HG02798 (cell line): ENCODE data around the gene UBAC2.

ENCODE experiments used
- ATAC-seq: cut with Tn5 transposase; IDR thresholded peaks from one replicate; pipeline ENCODE4 v1.9.1; 2021; ENCODE audit warnings: mild to moderate bottlenecking; ENCODE audit not compliant: unreplicated experiment, poor library complexity

The UBAC2 gene

GRCh38 chr13:99329477-99329876, 128.8 kb downstream of the UBAC2 start:
- no peak for ATAC-seq

- ATAC-seq: no peak
These were observed 130.3 kb downstream of the UBAC2 start for GRCh38 chr13:99330942-99331341.

DNA sequence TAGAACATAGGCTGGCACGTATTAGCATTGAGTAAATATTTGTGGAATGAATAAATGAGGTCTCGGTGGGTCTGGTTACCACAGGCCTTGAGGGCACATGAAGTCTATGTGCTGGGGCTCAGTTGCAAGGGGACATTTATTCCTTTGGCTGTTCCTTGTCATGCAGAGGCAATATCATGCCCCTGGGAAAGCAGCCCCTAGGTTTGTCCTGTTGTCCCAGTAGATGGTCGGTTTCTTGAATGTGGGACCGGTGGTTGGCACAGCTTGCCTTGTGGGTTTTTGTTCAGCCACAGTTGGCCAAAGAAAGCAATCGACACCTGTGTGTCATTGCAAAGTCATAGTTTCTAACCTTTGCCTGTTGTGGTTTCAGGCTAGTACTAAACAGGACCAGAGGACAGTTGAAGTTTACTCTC, 131.2 kb downstream of the UBAC2 start:
- ATAC-seq: peak; percentile 97

- ATAC-seq: peak; percentile 15
These were observed 131.8 kb downstream of the UBAC2 start for GRCh38 chr13:99332456-99332855.

DNA sequence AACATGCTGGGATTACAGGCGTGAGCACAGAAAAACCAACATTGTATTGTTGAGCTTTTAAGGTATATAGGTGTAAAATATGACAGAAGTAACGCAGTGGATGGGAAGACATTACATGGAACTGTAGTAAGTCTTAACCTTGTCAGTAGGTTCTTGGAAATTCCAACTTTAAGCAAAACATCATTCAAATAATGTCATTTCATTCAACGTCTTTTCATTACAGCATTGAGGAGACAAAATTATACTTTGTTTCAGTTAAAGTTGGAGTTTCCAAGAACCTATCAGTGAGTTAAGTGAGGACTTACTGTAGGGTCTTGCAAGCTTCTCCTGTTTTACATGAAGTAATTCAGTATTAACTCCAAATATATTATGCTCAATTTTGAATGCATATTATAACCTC, 133.6 kb downstream of the UBAC2 start:
- ATAC-seq: no peak

GRCh38 chr13:99335087-99335486, 134.4 kb downstream of the UBAC2 start:
- no peak for ATAC-seq

DNA sequence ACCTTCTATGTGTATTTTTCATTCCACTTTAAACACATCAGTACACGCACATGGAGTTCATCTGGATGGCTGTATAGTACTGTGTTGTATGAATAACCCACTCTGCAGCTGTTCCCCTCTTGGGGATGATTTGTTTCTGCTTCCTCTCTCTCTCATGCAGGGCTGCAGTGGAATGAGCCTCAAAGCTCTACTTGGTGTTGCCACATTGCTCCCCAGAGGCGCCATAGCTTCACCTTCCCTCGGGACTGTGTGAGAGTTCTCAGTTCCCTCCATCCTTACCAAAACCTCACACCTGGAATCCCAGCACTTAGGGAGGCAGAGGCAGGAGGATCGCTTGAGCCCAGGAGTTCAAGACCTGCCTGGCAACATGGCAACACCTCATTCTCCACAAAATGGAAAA, 134.9 kb downstream of the UBAC2 start:
- ATAC-seq: peak; percentile 57

DNA sequence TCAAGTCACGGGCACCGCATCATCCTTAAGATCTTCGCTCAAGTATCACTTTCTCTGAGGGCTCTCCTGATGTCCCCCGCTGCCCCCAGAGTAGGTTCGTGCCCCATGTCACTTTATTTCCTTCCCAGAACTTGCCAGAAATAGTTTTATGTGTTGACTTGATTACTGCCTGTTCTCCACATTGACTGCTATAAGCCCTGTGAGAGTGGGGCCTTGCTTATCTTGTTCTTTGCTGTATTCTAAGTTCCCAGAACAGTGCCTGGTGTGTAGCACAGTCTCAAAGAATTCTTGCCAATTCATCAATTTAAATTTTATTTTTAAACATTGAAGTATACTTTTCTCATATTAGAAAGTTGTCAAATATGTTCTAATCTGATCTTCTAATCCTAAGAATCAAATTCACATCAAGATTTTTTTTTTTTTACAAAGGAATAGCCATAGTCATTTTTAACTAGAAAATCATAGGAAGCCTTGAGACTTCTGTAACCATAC, 138.6 kb downstream of the UBAC2 start:
- ATAC-seq: no peak

DNA sequence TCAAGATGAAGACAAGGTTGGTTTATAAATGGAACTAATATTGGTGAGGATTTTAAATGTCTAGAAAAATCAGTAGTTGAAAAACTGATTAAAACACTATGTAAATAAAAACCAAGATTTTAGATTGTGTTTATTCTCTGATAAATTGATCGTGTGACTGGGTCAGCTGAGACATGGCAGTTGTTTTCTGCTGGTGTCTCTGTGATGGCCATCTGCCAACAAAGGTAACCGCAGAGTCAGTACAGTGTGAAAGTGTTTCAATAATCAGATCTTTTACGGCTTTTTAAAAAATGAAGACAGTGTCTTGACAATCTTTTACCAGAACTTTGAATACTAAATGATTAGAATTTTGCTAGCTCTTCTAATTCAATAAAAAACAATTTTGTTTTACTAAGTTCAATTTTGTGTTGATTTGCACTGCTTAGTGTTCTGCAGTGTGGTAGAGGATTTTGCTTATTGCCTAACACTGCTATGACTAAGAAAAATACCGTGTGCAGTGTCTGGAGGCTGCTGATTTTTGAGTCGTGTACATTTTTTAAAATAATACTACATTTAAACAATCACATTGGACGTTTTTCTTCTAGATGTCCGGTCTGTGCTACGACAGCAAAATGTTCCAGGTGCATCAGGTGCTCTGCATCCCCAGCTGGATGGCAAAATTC, 139.2 kb downstream of the UBAC2 start:
- no peak for ATAC-seq

GRCh38 chr13:99340638-99341037, 140.0 kb downstream of the UBAC2 start:
- no peak for ATAC-seq

GRCh38 chr13:99341969-99342722, 141.5 kb downstream of the UBAC2 start:
- ATAC-seq: no peak

DNA sequence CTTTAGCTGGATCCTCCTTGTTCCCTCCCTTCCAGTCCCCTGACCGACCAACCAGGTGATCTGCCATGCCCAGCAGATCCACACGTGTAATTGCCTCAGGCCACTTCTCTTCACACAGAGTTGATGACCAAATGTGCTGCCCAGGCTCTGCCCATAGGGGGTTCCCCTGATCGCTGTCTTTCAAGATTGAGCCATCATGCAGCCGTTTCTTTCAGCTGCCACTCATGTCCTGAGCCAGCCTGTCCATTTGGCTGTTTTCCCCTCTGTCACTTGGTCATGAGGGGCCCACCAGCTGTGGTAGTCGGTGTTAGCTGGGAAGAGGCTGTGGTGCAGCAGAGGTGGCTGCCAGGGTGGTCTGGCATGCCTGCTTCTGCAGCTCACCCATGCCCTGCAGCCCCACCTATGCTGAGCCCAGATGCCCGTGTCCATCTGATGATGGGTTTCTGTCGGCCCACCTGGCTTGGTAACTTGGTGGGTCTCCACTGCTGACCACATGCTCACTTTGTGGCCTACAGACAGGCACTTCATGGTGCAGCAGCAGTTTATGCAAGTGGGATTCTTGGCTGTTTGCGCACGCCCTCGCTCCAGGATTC, 142.2 kb downstream of the UBAC2 start:
- ATAC-seq: no peak

DNA sequence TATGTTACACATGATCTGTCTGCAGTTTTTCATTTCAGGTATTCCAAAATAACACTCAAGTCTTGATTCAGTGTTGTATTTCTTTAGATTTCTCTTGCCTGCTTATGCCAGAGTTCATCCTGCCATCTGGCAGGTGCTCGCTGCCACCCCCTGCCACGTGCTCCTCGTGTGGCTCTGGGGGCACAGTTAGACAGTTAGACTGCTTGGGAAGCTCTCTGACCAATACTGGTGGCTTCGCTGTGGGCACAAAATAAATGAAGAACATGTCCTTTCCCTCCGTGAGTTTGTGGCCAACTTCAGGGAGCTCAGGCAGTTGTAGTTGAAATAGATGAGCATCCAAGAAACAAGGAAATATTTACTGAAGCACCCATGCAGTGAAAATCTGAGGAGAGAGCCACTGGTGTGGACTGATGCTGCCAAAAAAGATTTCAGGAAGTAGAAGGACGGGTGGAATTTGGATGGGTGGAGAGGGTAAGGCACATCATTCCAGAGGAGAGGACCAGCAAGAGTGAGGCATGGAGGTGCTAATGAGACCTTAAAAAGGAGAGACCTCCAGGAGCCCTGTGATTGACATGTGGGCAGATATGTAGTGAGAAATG, 144.1 kb downstream of the UBAC2 start:
- ATAC-seq: no peak

- no peak for ATAC-seq
These were observed 144.7 kb downstream of the UBAC2 start for GRCh38 chr13:99345345-99345744.

DNA sequence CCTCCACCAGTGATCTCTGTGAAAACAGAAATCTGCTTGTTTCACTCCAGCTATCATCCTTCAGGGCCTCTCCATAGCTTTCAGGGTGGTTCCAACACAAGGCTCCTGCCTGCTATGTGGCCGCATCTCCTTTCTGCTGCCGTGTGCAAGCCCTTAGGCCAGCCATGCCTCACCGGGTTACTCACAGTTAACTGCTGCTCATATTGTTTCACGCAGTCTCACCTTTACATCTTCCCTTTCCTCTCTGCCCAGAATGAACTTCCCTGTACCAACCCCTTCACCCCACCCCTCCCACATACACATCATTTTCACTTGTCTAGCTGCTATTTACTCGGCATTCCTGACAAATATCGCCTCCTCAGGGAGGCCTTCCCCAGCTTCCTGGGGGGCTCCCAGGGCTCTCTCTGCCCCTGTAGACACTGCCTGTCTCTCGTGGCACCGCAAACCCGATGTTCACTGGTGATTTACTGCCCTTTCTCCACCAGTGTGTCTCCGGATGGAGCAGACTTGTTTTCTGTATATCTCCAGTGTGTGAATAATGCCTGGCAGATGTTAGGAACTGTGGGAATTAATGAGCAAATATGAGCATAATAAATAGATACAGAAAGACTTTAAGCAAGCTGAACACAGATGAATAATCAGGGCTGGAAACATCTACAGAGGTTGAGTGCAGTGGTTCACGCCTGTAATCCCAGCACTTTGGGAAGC, 145.8 kb downstream of the UBAC2 start:
- ATAC-seq: no peak

- ATAC-seq: no peak
These were observed 146.8 kb downstream of the UBAC2 start for GRCh38 chr13:99347335-99347878.

DNA sequence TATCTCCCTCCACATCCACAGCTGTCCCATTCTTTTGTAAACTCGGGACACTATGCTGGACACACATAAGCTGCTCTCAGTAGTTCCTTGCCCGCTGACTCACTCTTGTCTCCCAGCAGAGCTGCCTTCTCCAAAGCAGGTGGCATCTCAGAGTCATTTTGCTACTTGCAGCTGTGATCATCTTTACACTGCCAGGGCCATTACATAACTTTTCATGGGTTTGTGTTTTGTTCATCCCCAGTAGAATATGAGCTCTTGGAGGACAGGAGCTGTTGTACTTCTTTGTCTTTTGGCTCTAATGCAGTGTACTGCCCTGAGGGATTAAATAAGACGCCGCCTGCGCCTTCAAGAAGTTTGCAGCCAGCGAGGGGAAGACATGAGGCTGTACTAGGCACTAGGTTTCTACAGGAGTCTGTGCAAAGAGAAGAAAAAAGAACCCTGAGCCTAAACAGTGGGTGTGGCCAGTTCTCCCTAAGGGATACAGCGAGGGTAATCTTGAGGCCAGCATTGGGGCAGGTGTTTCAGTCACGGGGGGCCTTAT, 147.3 kb downstream of the UBAC2 start:
- ATAC-seq: peak; percentile 51

DNA sequence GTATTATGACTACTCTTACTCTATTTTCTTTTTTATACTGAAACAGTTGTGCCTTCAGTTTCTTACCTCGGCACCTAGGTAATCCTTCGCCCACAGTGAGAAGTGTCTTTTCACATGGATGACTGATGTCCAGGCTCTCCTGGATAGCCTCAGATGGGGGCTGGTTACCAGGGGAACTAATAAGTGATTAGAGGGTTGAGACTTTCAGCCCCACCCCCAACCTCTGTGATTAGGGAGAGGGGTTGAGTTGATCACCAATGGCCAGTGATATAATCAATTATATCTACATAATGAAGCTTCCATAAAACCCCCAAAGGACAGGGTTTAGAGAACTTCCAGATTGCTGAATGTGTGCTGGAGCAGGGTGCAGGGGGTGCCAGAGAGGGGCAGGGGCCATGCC, 149.5 kb downstream of the UBAC2 start:
- no peak for ATAC-seq

DNA sequence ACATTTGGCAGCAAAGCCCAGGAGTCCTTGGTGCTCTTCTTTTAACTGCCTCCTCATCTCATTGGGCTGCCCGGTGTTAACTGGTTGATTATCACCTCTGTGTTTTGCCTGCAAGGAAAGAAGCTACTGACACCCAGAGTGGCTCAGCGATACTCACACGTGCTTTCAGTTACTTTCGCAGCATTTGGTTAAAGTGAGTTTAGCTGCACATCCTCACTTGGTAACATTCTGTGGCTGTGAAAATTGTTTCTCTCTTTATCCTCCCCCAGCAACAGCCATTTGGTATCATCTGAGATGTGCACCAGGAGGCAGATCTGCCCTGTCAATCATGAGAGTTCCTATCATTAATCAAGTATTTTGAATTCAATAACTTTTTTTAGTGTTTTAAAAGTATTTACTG, 151.1 kb downstream of the UBAC2 start:
- peak; percentile 61 for ATAC-seq
